ENCODE measurements around the gene HOXA1. TPM values are rescaled to one million over a fixed set of nuclear protein-coding genes. Genes with fewer than 3 reads are reported as not detected.

The HOXA1 gene
- total RNA-seq, 4 donors from 2014 or later, result 0.17 to 1.4 (median 0.56) TPM

- intact Hi-C loops (cut with DNase I), result loop anchor here (2.0 to 5.0 kb wide), 5 partner anchors 37 to 1241 kb away; partner anchors contain the start of genes CBX3, HNRNPA2B1 and HOXA5
- WGBS, result 16% methylated on average over 16 of the region's 35 CpGs
- no peak for DNase-seq (ENCODE audit: extremely low spot score)
- H3K4me1 ChIP-seq, result peaks cover 26 to 54% (median 53%) of the 10 kb centered on the region in 4 donors
- H3K27ac ChIP-seq (replicated peaks in 1 of 4), result peak overlapping the region; percentile 96 to 100 (median 99)
- H3K9me3 ChIP-seq, result no peaks in the 10 kb centered on the region
- H3K4me3 ChIP-seq, result peak overlapping the region; percentile 79 to 100 (median 96)
- no peaks in the 10 kb centered on the region for H3K36me3 ChIP-seq
- peaks cover 0 to 10% (median 0%) of the 10 kb centered on the region in 4 donors for H3K27me3 ChIP-seq
- TF ChIP-seq POLR2AphosphoS5 (IDR thresholded peaks at IDR 0.05) (no peak), POLR2A (IDR thresholded peaks at IDR 0.05; ENCODE audit: low read depth) (no peak), EP300 (IDR thresholded peaks at IDR 0.05) (no peak)
- TF ChIP-seq, protein P1, sequence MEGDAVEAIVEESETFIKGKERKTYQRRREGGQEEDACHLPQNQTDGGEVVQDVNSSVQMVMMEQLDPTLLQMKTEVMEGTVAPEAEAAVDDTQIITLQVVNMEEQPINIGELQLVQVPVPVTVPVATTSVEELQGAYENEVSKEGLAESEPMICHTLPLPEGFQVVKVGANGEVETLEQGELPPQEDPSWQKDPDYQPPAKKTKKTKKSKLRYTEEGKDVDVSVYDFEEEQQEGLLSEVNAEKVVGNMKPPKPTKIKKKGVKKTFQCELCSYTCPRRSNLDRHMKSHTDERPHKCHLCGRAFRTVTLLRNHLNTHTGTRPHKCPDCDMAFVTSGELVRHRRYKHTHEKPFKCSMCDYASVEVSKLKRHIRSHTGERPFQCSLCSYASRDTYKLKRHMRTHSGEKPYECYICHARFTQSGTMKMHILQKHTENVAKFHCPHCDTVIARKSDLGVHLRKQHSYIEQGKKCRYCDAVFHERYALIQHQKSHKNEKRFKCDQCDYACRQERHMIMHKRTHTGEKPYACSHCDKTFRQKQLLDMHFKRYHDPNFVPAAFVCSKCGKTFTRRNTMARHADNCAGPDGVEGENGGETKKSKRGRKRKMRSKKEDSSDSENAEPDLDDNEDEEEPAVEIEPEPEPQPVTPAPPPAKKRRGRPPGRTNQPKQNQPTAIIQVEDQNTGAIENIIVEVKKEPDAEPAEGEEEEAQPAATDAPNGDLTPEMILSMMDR (IDR thresholded peaks at IDR 0.05), result no peak
Measured at GRCh38 chr7:27097686-27098577, 2.1 kb upstream of the HOXA1 start.

DNA sequence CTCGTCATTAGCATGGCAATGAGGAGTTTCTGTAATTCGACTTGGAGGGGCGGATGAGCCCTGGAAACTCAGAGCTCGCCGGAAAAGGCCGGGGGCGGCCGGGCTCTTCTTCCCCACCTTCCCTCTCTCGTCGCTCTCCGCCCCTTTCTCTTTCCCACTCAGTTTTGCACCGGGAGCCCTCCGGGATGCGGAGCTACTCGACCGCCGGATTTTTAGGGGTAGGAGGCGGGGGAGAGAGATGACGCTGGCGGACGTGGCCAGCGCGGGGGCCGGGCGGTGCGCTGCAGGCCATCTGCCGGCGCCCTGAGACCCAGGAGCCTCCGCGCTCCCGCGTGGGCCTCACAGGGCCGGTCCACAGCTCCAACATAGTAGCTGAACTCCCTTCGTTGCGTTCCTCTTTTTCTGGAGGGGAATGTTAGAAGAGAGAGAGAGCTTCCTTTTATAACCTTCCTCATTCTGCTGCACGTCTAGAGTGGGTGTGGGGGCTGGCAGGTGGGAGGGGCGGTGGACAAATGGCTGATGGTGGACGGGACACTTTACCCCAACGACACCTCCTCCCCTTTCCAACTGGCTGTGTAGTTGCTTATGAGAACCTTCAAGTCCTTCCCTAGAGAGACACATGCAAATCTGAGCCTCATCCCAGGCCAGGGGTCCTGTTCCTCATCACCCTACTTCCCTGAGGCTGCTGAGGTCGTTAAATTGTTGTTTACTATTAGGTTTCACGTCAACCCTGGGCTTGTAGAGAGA, 1.1 kb upstream of the HOXA1 start:
- DNase-seq (ENCODE audit: extremely low spot score), result peak; percentile 91
- H3K27me3 ChIP-seq, result peaks cover 0 to 8% (median 0%) of the 10 kb centered on the region in 4 donors
- no peaks in the 10 kb centered on the region for H3K36me3 ChIP-seq
- H3K9me3 ChIP-seq, result no peaks in the 10 kb centered on the region
- peak overlapping the region; percentile 79 to 100 (median 96) for H3K4me3 ChIP-seq
- peak in 1 of 2 donors; percentile 78 for TF ChIP-seq POLR2AphosphoS5 (IDR thresholded peaks at IDR 0.05)
- TF ChIP-seq POLR2A (IDR thresholded peaks at IDR 0.05; ENCODE audit: low read depth), result no peak
- TF ChIP-seq, protein P1 (IDR thresholded peaks at IDR 0.05), result peak in 1 of 3 experiments; percentile 4
- WGBS, result 1% methylated on average over 28 of the region's 41 CpGs
- intact Hi-C loops (cut with DNase I), result loop anchor here (2.0 to 5.0 kb wide), 4 partner anchors 38 to 1240 kb away; partner anchors contain the start of genes CBX3 and HNRNPA2B1
- H3K4me1 ChIP-seq, result peaks cover 26 to 54% (median 47%) of the 10 kb centered on the region in 4 donors
- H3K27ac ChIP-seq (replicated peaks in 1 of 4), result peak overlapping the region; percentile 96 to 100 (median 99)

GRCh38 chr7:27095050-27095896, 527 bp downstream of the HOXA1 start:
- TF ChIP-seq, protein P1 (IDR thresholded peaks at IDR 0.05), result no peak
- TF ChIP-seq POLR2A (IDR thresholded peaks at IDR 0.05; ENCODE audit: low read depth), result no peak
- no peak for TF ChIP-seq POLR2AphosphoS5 (IDR thresholded peaks at IDR 0.05)
- no peak for TF ChIP-seq EP300 (IDR thresholded peaks at IDR 0.05)
- H3K27me3 ChIP-seq, result peaks cover 0 to 8% (median 0%) of the 10 kb centered on the region in 4 donors
- intact Hi-C loops (cut with DNase I), result loop anchor here (5.0 kb wide), 3 partner anchors 238 to 1238 kb away; partner anchors contain the start of genes CBX3 and HNRNPA2B1
- no peak for DNase-seq (ENCODE audit: extremely low spot score)
- WGBS, result 23% methylated on average over 30 of the region's 33 CpGs
- H3K4me1 ChIP-seq, result peaks cover 21 to 45% (median 36%) of the 10 kb centered on the region in 4 donors
- H3K4me3 ChIP-seq, result peak overlapping the region; percentile 79 to 100 (median 96)
- H3K36me3 ChIP-seq, result no peaks in the 10 kb centered on the region
- peak overlapping the region; percentile 96 to 100 (median 99) for H3K27ac ChIP-seq (replicated peaks in 1 of 4)
- no peaks in the 10 kb centered on the region for H3K9me3 ChIP-seq

Measured in esophagus muscularis mucosa (tissue), 4 donors.